NCI-H2029 treated with DMSO at 0.1 percent for 48 hours (cell line): ENCODE measurements around the gene TMEM88.

Experiments
- DNase-seq: peaks from one replicate; lab custom pipeline; 2025; lab: John Stamatoyannopoulos, UW

The TMEM88 gene

DNA sequence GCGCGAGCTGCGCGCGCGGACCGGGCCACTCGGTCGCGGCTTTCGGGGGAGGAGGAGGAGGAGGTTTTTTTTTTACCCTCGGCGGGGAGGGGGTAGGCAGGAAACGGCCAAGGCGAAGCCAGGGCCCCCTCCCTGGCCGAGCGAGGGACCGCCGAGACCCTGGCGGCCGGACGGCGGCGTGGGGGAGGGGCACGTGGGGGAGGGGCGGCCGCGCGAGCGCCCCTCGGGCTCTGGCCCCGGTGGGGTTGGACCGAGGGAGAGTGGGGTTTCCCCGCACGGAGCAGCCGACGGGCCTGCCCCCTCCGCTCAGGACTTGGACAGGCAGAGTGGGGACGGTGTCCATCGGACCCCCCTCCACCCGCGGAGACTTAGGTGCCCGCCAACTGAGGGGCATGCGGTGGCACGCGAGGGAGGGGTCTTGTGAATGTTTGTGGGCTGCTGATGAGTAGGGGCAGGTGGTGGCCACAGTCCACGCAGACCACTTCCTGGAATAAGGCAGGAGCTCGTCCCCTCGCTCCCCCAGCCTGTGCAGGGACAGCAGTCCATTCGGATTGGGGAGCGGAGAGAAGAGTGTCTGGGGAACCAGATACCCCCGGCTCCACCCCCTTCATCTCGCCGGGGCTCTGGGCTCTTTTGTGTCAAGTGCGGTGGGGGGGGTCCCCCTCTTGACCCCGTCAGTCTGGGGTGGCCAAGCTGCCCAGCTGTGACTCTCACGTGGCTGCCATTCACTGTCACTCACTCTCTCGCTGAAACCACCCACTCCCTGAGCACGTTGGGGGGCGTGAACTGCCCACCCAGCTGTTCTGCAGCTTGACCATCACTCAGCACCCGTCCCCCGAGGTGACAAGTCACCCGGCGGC lies 30.7 kb downstream of the TMEM88 start:
- no peak for DNase-seq

DNA sequence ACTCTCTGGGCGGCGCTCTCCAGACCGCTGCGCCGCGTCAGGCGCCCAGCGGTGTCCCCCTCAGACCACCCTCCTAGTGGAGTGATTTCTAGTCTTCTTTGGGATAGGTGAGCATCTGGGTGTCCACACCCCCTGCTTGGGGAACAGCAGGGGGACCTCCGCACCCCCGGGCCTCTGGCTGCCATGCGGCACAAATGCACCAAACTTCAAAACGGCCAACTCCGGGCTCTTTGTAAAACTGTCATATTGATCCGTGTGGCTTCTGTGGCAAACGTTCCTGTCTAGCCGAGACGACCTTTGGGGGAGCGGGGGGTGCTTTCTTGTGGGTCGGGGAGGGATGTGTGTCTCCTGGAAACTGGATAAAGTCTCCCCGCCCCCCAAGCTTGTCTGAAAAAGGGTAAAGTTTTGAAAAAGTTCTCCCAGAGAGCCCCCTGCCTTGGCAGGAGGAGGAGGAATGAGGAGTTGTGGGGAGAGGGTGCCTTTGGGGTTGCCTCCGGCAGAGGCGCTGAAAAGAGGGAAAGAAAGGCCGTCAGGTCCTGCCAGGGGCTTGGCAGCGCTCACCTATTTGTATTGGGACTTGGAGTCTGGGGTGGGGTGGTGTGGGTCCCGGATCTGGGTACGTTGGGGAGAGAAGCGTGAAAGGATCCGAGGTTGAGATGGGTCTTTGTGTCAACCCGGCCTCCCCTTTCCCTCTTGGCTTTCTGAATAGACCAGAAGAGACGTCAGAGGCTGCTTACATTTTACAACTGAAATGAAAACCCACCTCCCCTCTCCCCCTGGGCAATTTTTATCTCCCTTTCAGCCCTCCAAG lies 31.6 kb downstream of the TMEM88 start:
- DNase-seq = peak; percentile 16

- DNase-seq = peak; percentile 65
These were observed 32.2 kb downstream of the TMEM88 start for GRCh38 chr17:7887038-7887481.

- DNase-seq = peak; percentile 85
These were observed 32.8 kb downstream of the TMEM88 start for GRCh38 chr17:7887482-7888183.

GRCh38 chr17:7888184-7888920 lies 33.5 kb downstream of the TMEM88 start, which contains the start of gene CHD3:
Gene CHD3, plus strand, starts transcription at chr17:7888789. Its CDS starts 212 bp downstream, at chr17:7889001.
- no peak for DNase-seq

GRCh38 chr17:7889166-7889955 lies 34.5 kb downstream of the TMEM88 start:
- DNase-seq = peak; percentile 72

- DNase-seq = no peak
These were observed 38.5 kb downstream of the TMEM88 start for GRCh38 chr17:7893187-7893880.

- no peak for DNase-seq
These were observed 39.4 kb downstream of the TMEM88 start for GRCh38 chr17:7894226-7894625.

DNA sequence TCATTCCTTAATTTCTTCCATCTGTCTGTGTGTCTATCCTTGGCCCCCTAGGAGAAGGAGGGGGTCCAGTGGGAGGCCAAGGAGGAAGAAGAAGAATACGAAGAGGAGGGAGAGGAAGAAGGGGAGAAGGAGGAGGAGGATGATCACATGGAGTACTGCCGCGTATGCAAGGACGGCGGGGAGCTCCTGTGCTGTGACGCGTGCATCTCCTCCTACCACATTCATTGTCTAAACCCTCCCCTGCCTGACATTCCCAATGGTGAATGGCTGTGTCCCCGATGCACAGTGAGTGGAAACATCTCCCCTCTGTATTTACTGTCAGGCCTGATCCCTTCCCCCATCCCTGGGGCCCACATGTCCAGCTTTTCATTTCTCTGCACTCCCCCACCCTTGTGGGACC lies 40.0 kb downstream of the TMEM88 start:
- no peak for DNase-seq

- DNase-seq = no peak
These were observed 42.2 kb downstream of the TMEM88 start for GRCh38 chr17:7897090-7897489.

DNA sequence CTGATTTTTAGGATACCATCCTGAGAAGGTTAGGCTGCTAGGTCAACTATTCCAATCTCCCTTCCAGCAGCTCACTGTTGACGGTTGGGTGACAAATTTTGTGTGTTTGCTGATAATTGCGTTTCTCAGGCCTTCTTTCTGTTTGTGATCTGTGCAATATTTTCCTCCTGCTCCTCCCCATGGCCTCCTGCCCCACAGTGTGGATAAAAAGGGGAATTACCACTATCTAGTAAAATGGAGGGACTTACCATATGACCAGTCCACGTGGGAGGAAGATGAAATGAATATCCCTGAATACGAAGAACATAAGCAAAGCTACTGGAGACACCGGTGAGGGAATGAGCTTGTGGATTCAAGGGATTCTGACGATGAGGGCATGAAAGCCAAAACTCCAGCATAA lies 42.9 kb downstream of the TMEM88 start:
- DNase-seq = no peak

- DNase-seq = no peak
These were observed 48.6 kb downstream of the TMEM88 start for GRCh38 chr17:7903154-7904103.
